ENCODE data around the gene MGAT3. TPM values are rescaled to one million over a fixed set of nuclear protein-coding genes. Genes with fewer than 3 reads are reported as not detected.

The MGAT3 gene
- total RNA-seq, 2 experiments from 2014 or later = 0.17 TPM; not detected in 1

DNA sequence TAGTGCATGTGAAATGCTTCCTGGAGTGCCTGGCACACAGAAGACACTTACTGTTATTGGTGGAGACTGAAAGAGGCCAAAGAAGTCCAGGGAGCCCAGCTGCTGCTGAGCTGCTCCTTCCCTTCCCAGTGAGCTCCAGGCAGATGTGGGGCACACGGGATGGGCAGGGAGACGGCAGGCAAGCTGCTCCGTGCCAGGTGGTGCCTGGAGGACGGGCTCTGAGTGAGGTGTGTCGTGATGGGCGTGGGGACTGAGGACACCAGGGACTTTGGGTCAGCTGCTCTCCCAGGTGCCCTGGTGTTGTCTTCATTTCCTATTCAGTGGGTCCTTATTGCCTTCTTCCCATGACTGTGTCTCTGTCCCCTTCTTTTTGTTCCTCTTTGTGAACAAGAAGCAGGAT, 37.7 kb upstream of the MGAT3 start:
- Histone ChIP-seq H3K4me1 (ENCODE audit: insufficient read depth, low read length) (peaks cover 30% of the 10 kb centered on the region), H3K27me3 (ENCODE audit: control insufficient read depth in 1 of 2, insufficient read depth in 2 of 2, low read length in 2 of 2) (no peaks in the 10 kb centered on the region), H3K27ac (ENCODE audit: low read depth in 1 of 2, low read length in 2 of 2) (no peak overlapping the region), H3K4me3 (ENCODE audit: low read length) (no peak overlapping the region), H3K36me3 (ENCODE audit: insufficient read depth, low read length) (peaks cover 84% of the 10 kb centered on the region), H3K9me3 (ENCODE audit: control insufficient read depth in 1 of 2, insufficient read depth in 1 of 2, low read length in 2 of 2) (no peaks in the 10 kb centered on the region)
- Mint-ChIP-seq H3K4me1 (ENCODE audit: low read depth) (peaks cover 25% of the 10 kb centered on the region), H3K27me3 (no peaks in the 10 kb centered on the region), H3K27ac (no peak overlapping the region), H3K36me3 (ENCODE audit: low read depth) (peaks cover 67% of the 10 kb centered on the region), H3K9me3 (no peaks in the 10 kb centered on the region), H3K4me3 (no peak overlapping the region)
- TF ChIP-seq, protein P1, sequence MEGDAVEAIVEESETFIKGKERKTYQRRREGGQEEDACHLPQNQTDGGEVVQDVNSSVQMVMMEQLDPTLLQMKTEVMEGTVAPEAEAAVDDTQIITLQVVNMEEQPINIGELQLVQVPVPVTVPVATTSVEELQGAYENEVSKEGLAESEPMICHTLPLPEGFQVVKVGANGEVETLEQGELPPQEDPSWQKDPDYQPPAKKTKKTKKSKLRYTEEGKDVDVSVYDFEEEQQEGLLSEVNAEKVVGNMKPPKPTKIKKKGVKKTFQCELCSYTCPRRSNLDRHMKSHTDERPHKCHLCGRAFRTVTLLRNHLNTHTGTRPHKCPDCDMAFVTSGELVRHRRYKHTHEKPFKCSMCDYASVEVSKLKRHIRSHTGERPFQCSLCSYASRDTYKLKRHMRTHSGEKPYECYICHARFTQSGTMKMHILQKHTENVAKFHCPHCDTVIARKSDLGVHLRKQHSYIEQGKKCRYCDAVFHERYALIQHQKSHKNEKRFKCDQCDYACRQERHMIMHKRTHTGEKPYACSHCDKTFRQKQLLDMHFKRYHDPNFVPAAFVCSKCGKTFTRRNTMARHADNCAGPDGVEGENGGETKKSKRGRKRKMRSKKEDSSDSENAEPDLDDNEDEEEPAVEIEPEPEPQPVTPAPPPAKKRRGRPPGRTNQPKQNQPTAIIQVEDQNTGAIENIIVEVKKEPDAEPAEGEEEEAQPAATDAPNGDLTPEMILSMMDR (IDR thresholded peaks at IDR 0.05) = no peak
- intact Hi-C loops (cut with DNase I, micrococcal nuclease) = no loop called here
- ChIA-PET CTCF (no interaction called here), POLR2A (no interaction called here)
- DNase-seq (no peak), ATAC-seq (ENCODE audit: poor library complexity) (no peak)

DNA sequence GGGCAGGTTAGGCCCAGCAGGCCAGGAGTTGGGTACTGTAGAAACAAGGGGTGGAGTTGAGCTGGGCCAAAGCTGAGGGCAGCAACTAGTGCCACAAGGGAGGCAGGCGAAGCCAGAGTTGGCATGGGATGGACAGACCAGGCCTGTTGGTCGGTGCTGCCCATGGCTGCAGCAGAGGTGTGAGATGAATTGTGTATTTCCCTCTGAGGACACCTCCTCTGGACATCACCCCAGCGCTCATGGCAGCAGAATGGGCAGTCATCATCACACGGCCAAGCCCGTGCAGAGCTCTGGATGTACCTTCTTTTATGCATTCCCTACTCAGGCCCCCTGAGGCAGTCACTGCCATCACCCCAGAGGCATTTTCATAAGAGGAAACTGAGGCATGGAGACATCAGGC, 36.9 kb upstream of the MGAT3 start:
- intact Hi-C loops (cut with DNase I, micrococcal nuclease) = no loop called here
- DNase-seq = no peak
- CTCF ChIA-PET = no interaction called here
- H3K27me3 Mint-ChIP-seq = no peaks in the 10 kb centered on the region
- peaks cover 72% of the 10 kb centered on the region for H3K36me3 Mint-ChIP-seq (ENCODE audit: low read depth)
- H3K4me1 ChIP-seq (ENCODE audit: insufficient read depth, low read length) = peaks cover 22% of the 10 kb centered on the region
- H3K4me3 Mint-ChIP-seq = no peak overlapping the region
- no peaks in the 10 kb centered on the region for H3K27me3 ChIP-seq (ENCODE audit: control insufficient read depth in 1 of 2, insufficient read depth in 2 of 2, low read length in 2 of 2)
- no peak for ATAC-seq (ENCODE audit: poor library complexity)
- H3K27ac Mint-ChIP-seq = no peak overlapping the region
- POLR2A ChIA-PET = no interaction called here
- no peaks in the 10 kb centered on the region for H3K9me3 ChIP-seq (ENCODE audit: control insufficient read depth in 1 of 2, insufficient read depth in 1 of 2, low read length in 2 of 2)
- H3K36me3 ChIP-seq (ENCODE audit: insufficient read depth, low read length) = peaks cover 88% of the 10 kb centered on the region
- H3K4me3 ChIP-seq (ENCODE audit: low read length) = no peak overlapping the region
- H3K9me3 Mint-ChIP-seq = no peaks in the 10 kb centered on the region
- TF ChIP-seq, protein P1 (IDR thresholded peaks at IDR 0.05) = no peak
- H3K27ac ChIP-seq (ENCODE audit: low read depth in 1 of 2, low read length in 2 of 2) = no peak overlapping the region
- peaks cover 16% of the 10 kb centered on the region for H3K4me1 Mint-ChIP-seq (ENCODE audit: low read depth)

DNA sequence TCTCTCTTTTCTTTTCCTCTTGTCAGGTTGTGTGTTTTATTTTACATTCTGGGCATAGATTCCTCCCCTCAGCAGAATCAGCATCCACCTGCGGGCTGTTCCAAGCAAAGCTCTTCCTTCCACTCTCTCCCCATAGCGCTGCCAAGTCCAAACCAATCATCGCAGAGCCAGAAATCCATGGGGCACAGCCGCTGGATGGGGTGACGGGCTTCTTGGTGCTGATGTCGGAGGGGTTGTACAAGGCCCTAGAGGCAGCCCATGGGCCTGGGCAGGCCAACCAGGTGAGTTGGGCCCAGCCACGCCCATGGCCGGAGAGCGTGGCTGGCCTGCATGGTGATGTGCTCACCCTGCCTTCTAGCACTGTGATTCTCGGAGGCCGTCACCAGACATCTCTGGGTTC, 35.1 kb upstream of the MGAT3 start:
- H3K27ac Mint-ChIP-seq = no peak overlapping the region

More for the DNA sequence above, 35.1 kb upstream of the MGAT3 start:
- H3K27ac ChIP-seq (ENCODE audit: low read depth in 1 of 2, low read length in 2 of 2) = no peak overlapping the region
- no peaks in the 10 kb centered on the region for H3K27me3 Mint-ChIP-seq
- H3K4me3 ChIP-seq (ENCODE audit: low read length) = no peak overlapping the region
- H3K4me3 Mint-ChIP-seq = no peak overlapping the region
- peaks cover 4% of the 10 kb centered on the region for H3K4me1 ChIP-seq (ENCODE audit: insufficient read depth, low read length)
- peaks cover 77% of the 10 kb centered on the region for H3K36me3 Mint-ChIP-seq (ENCODE audit: low read depth)
- no peaks in the 10 kb centered on the region for H3K9me3 ChIP-seq (ENCODE audit: control insufficient read depth in 1 of 2, insufficient read depth in 1 of 2, low read length in 2 of 2)
- H3K27me3 ChIP-seq (ENCODE audit: control insufficient read depth in 1 of 2, insufficient read depth in 2 of 2, low read length in 2 of 2) = no peaks in the 10 kb centered on the region
- peaks cover 2% of the 10 kb centered on the region for H3K4me1 Mint-ChIP-seq (ENCODE audit: low read depth)
- POLR2A ChIA-PET = no interaction called here
- no peaks in the 10 kb centered on the region for H3K9me3 Mint-ChIP-seq
- TF ChIP-seq, protein P1 (IDR thresholded peaks at IDR 0.05) = no peak
- DNase-seq = no peak
- intact Hi-C loops (cut with DNase I, micrococcal nuclease) = no loop called here
- ATAC-seq (ENCODE audit: poor library complexity) = no peak
- CTCF ChIA-PET = no interaction called here
- peaks cover 81% of the 10 kb centered on the region for H3K36me3 ChIP-seq (ENCODE audit: insufficient read depth, low read length)
